A673 (cell line): ENCODE results near the gene NUB1. TPM values are rescaled to one million over a fixed set of nuclear protein-coding genes. Genes with fewer than 3 reads are reported as not detected.

ENCODE experiments used
- BruUV-seq: library from RNA; stranded (reverse); fragments of 400-500 nt; replicated peaks from 2 replicates; lab custom pipeline; 2021; lab: Mats Ljungman, UMichigan
- CTCF ChIA-PET: fragments of 300-600 bp; sonication (Branson Sonifier 250); formaldehyde crosslinking; loops from one replicate; lab custom pipeline; 2022; ENCODE audit warnings: antibody characterized with exemption; lab: Charles Lee
- POLR2A ChIA-PET: fragments of 300-600 bp; sonication (Branson Sonifier 250); formaldehyde crosslinking; loops from one replicate; lab custom pipeline; 2022; ENCODE audit warnings: antibody characterized with exemption; ENCODE audit not compliant: low non-redundant PET; lab: Charles Lee
- DNase-seq: peaks from one replicate; pipeline ENCODE4 v3.0.0-alpha.2; 2015; ENCODE audit warnings: low spot score
- H3K27ac ChIP-seq: fragments of 200-600 bp; sonication (generic); 2 replicates; pipeline ENCODE4 v1.5.1; 2016; ENCODE audit warnings: mixed run types, low read depth, mild to moderate bottlenecking, mixed read lengths, antibody characterized with exemption, low read length; ENCODE audit not compliant: poor library complexity, severe bottlenecking
- H3K27me3 ChIP-seq: fragments of 200-600 bp; sonication (generic); replicated peaks from 2 replicates; pipeline ENCODE4 v1.6.1; 2017; ENCODE audit warnings: mixed run types, low read depth, mild to moderate bottlenecking, mixed read lengths, antibody characterized with exemption, low read length; ENCODE audit not compliant: insufficient read depth, poor library complexity
- H3K36me3 ChIP-seq: fragments of 200-600 bp; sonication (generic); 2 replicates; pipeline ENCODE4 v1.6.1; 2016; ENCODE audit warnings: mixed run types, mild to moderate bottlenecking, mixed read lengths, antibody characterized with exemption, low read length; ENCODE audit not compliant: insufficient read depth, poor library complexity, severe bottlenecking
- H3K4me1 ChIP-seq: fragments of 200-600 bp; sonication (generic); 2 replicates; pipeline ENCODE4 v1.6.1; 2017; ENCODE audit warnings: mixed run types, mild to moderate bottlenecking, mixed read lengths, antibody characterized with exemption, low read length; ENCODE audit not compliant: insufficient read depth, poor library complexity, severe bottlenecking
- H3K4me3 ChIP-seq: fragments of 200-600 bp; sonication (generic); 2 replicates; pipeline ENCODE4 v1.5.1; 2016; ENCODE audit warnings: low read depth, mixed run types, mild to moderate bottlenecking, mixed read lengths, low read length; ENCODE audit not compliant: poor library complexity, severe bottlenecking
- H3K9me3 ChIP-seq: fragments of 200-600 bp; sonication (generic); 2 replicates; pipeline ENCODE4 v1.6.1; 2016; ENCODE audit warnings: mixed run types, low read depth, mild to moderate bottlenecking, mixed read lengths, antibody characterized with exemption, low read length; ENCODE audit not compliant: poor library complexity, severe bottlenecking
- EZH2 ChIP-seq: fragments of 200-600 bp; sonication (generic); IDR thresholded peaks from 2 replicates; pipeline ENCODE4 v1.6.1; 2017; ENCODE audit warnings: borderline replicate concordance, low read depth, mild to moderate bottlenecking, mixed read lengths, antibody characterized with exemption, low read length; ENCODE audit not compliant: poor library complexity, severe bottlenecking
- intact Hi-C: fragments of 100-400 bp; cut with micrococcal nuclease; formaldehyde crosslinking; loops from one replicate; pipeline ENCODE4 v1.10.0; 2022; ENCODE audit not compliant: unreplicated experiment
- total RNA-seq: library from RNA; stranded (reverse); gene quantifications from 2 replicates; pipeline ENCODE4 v1.2.3, GENCODE V29; 2021
- TF ChIP-seq, protein P1 (sequence below): fragments of 300-800, 200-600 bp; sonication (generic); conservative IDR thresholded peaks from 2 replicates; pipeline ENCODE4 v1.5.1; 2017; ENCODE audit warnings: low read depth, mild to moderate bottlenecking, antibody characterized with exemption, low read length, moderate library complexity, mixed read lengths

Gene NUB1
- total RNA-seq, 1 experiment from 2014 or later, result 36.9 TPM

DNA sequence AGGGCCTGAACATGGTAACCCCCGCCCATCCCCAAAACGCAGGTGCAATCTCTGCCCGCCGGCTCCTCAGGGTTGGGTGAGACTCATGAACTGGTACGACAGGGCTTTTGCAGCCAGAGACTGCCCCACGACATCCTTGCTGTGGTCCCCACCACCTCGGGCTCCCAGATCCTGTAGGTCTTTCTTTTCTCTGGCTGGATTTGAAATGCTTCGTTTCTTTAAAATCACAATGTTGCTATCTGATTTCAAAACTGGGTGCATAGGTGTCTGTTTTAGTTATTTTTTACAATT is 46.3 kb downstream of the NUB1 start:
- Histone ChIP-seq H3K27me3 (peaks cover 2% of the 10 kb centered on the region), H3K4me1 (no peaks in the 10 kb centered on the region), H3K36me3 (no peaks in the 10 kb centered on the region), H3K4me3 (no peak overlapping the region), H3K27ac (no peak overlapping the region), H3K9me3 (no peaks in the 10 kb centered on the region)
- TF ChIP-seq, protein P1, sequence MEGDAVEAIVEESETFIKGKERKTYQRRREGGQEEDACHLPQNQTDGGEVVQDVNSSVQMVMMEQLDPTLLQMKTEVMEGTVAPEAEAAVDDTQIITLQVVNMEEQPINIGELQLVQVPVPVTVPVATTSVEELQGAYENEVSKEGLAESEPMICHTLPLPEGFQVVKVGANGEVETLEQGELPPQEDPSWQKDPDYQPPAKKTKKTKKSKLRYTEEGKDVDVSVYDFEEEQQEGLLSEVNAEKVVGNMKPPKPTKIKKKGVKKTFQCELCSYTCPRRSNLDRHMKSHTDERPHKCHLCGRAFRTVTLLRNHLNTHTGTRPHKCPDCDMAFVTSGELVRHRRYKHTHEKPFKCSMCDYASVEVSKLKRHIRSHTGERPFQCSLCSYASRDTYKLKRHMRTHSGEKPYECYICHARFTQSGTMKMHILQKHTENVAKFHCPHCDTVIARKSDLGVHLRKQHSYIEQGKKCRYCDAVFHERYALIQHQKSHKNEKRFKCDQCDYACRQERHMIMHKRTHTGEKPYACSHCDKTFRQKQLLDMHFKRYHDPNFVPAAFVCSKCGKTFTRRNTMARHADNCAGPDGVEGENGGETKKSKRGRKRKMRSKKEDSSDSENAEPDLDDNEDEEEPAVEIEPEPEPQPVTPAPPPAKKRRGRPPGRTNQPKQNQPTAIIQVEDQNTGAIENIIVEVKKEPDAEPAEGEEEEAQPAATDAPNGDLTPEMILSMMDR, result no peak
- no peak for TF ChIP-seq EZH2
- ChIA-PET CTCF (no interaction called here), POLR2A (no interaction called here)
- DNase-seq, result no peak
- BruUV-seq, result no TSS peak
- intact Hi-C loops, result no loop called here

DNA sequence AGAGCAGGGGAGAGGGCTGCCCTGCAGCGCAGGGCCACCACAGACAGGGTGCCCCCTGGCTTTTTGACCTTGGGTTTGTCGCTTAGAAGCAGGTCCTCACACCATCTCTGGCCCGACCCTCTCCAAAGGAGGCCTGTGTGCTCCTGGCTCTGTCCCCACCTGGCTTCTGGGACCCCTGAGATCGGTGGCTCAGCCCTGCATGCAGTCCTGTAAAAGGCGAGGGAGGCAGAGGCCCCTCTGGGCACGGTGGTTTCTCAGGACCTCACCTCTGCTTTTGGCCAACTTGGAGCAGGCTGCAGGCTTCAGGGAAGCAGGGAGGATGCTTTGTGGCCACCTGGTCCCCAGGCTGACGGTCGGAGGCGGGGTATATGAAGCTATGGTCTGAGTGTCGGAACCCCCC is 46.8 kb downstream of the NUB1 start:
- no peaks in the 10 kb centered on the region for H3K9me3 ChIP-seq
- intact Hi-C loops, result no loop called here
- no peaks in the 10 kb centered on the region for H3K4me1 ChIP-seq
- no peaks in the 10 kb centered on the region for H3K36me3 ChIP-seq
- POLR2A ChIA-PET, result no interaction called here
- CTCF ChIA-PET, result no interaction called here
- TF ChIP-seq, protein P1, result no peak
- TF ChIP-seq EZH2, result no peak
- no peak overlapping the region for H3K4me3 ChIP-seq
- DNase-seq, result no peak
- BruUV-seq, result no TSS peak
- no peaks in the 10 kb centered on the region for H3K27me3 ChIP-seq
- no peak overlapping the region for H3K27ac ChIP-seq

DNA sequence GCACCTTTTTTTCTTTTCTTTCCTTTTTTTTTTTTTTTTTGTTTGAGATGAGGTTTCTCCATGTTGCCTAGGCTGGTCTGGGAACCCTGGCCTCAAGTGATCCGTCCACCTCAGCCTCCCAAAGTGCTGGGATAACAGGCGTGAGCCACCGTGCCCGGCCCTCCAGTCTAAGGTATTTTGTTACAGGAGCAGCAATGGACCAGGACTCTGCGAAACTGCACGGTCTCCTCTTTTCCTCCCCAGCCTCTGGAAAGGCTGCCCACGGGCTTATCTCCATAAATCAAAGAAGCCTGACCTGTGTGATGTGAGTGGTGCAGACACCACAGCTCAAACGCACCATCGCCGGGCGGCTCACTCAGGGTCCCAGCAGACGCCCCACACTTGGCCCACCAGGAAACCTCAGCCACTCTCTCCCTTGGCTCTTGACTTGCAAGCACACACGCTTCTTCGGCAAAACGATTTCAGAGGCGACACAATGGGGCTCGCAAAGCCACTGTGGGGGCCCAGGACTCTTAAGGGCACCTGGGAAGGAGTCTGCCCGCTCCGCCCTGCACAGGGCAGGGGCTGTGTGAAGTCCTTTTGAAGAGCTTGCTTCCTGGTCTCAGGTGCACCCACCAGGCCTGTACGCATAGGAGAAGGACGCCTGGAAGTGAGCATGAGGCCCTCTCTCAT is 47.6 kb downstream of the NUB1 start:
- no peak for DNase-seq
- no peak overlapping the region for H3K27ac ChIP-seq
- no peaks in the 10 kb centered on the region for H3K27me3 ChIP-seq
- ChIA-PET CTCF (no interaction called here), POLR2A (no interaction called here)
- no peak overlapping the region for H3K4me3 ChIP-seq
- TF ChIP-seq, protein P1, result no peak
- no peak for TF ChIP-seq EZH2
- BruUV-seq, result no TSS peak
- no peaks in the 10 kb centered on the region for H3K9me3 ChIP-seq
- intact Hi-C loops, result no loop called here
- H3K36me3 ChIP-seq, result no peaks in the 10 kb centered on the region
- no peaks in the 10 kb centered on the region for H3K4me1 ChIP-seq
